ENCODE data around the gene SSH2. TPM values are rescaled to one million over a fixed set of nuclear protein-coding genes. Genes with fewer than 3 reads are reported as not detected.

Gene SSH2
- total and polyA plus RNA-seq, 2 of the 13 experiments (the other 11 are each of a cell fraction or from before 2014, with no cell fraction given), result 6.0 to 6.4 TPM

DNA sequence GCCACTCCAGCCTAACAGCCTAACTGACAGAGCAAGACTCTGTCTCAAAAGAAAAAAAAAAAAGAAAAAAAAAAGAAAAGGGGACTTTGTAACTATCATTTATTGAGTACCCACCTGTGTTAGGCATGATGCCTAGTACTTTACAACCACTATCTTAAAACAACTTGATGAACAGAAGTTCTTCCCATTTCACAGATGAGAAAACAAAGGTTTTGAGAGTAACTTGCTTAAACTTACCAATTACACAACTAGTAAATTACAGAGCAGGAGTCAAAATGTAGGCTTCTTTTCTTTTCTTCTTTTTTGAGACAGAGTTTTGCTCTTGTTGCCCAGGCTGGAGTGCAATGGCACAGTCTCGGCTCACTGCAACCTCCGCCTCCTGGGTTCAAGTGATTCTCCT is 210.6 kb downstream of the SSH2 start:
- no peak overlapping the region for H3K9ac ChIP-seq (ENCODE audit: insufficient read depth, low read depth, low read length)
- H4K20me1 ChIP-seq (ENCODE audit: insufficient read depth, low read length), result no peaks in the 10 kb centered on the region
- POLR2A ChIA-PET, result no interaction called here
- in situ Hi-C loops (cut with HindIII; ENCODE audit: extremely low pct_ligation_motif_present, low pct_unique_long_range_greater_than_20kb) (no loop called here), intact Hi-C loops (cut with micrococcal nuclease; ENCODE audit: unreplicated experiment) (no loop called here)
- H3K27ac ChIP-seq (ENCODE audit: extremely low read length, insufficient read depth, low read length), result no peak overlapping the region
- TF ChIP-seq ZNF629 (CRISPR knock-in tag; conservative IDR thresholded peaks at IDR 0.05), result peak; percentile 44; the same call in 1 of the 2 replicates
- TF ChIP-seq ZNF780A (CRISPR knock-in tag; IDR thresholded peaks at IDR 0.05), result no peak
- no peak for DNase-seq (ENCODE audit: low spot score)
- CTCF ChIA-PET (ENCODE audit: low intra/inter-chr PET ratio, low total read pairs), result no interaction called here
- ATAC-seq, result no peak
- no peaks in the 10 kb centered on the region; a peak in 1 of 5 replicates for H3K27me3 ChIP-seq (ENCODE audit: control insufficient read depth in 1 of 2, insufficient read depth in 2 of 2, low read length in 2 of 2)
- no peak overlapping the region for H3K4me3 ChIP-seq (replicated peaks in 1 of 3; ENCODE audit: insufficient read depth in 1 of 3, low read depth in 2 of 3, low read length in 3 of 3)
- no TSS peak for BruUV-seq (replicated peaks)
- H3K9me3 ChIP-seq (ENCODE audit: low read length), result no peaks in the 10 kb centered on the region
- no peaks in the 10 kb centered on the region for H3K36me3 ChIP-seq (replicated peaks in 1 of 2; ENCODE audit: control insufficient read depth in 1 of 2, insufficient read depth in 2 of 2, low read length in 2 of 2)
- WGBS (ENCODE audit: low lambda C conversion rate), result 93% methylated on average over 2 of the region's 2 CpGs
- no peak overlapping the region for H2AFZ ChIP-seq (ENCODE audit: low read length)
- no peak overlapping the region for H3K4me2 ChIP-seq (ENCODE audit: low read depth, low read length)
- H3K4me1 ChIP-seq (ENCODE audit: insufficient read depth, low read length), result peaks cover 13% of the 10 kb centered on the region
- no peak for FAIRE-seq
- no peaks in the 10 kb centered on the region for H3K79me2 ChIP-seq (ENCODE audit: insufficient read depth, low read length)

DNA sequence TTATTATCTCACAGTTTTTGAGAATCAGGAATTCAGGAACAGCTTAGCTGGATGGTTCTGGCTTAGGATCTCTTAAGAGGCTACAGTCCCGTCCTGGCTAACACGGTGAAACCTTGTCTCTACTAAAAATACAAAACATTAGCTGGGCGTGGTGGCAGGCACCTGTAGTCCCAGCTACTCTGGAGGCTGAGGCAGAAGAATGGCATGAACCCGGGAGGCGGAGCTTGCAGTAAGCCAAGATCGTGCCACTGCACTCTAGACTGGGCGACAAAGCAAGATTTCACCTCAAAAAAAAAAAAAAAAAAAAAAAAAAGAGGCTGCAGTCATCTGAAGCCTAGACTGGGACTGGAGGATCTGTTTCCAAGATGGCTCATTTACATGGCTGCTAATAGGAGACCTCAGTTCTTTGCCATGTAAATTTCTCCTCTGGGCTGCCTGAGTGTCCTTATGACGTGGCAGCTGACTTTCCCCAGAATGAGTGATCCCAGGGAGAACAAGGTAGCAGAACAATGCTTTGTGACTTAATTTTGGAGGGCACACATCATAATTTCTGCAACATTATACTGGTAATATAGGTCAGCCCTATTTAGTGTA is 211.5 kb downstream of the SSH2 start:
- Histone ChIP-seq H3K27me3 (ENCODE audit: control insufficient read depth in 1 of 2, insufficient read depth in 2 of 2, low read length in 2 of 2) (no peaks in the 10 kb centered on the region; a peak in 1 of 5 replicates), H3K4me3 (replicated peaks in 1 of 3; ENCODE audit: insufficient read depth in 1 of 3, low read depth in 2 of 3, low read length in 3 of 3) (no peak overlapping the region), H3K4me2 (ENCODE audit: low read depth, low read length) (no peak overlapping the region), H3K9ac (ENCODE audit: insufficient read depth, low read depth, low read length) (no peak overlapping the region), H3K79me2 (ENCODE audit: insufficient read depth, low read length) (no peaks in the 10 kb centered on the region), H3K27ac (ENCODE audit: extremely low read length, insufficient read depth, low read length) (no peak overlapping the region), H3K36me3 (replicated peaks in 1 of 2; ENCODE audit: control insufficient read depth in 1 of 2, insufficient read depth in 2 of 2, low read length in 2 of 2) (no peaks in the 10 kb centered on the region), H3K4me1 (ENCODE audit: insufficient read depth, low read length) (peaks cover 13% of the 10 kb centered on the region), H4K20me1 (ENCODE audit: insufficient read depth, low read length) (no peaks in the 10 kb centered on the region), H2AFZ (ENCODE audit: low read length) (no peak overlapping the region), H3K9me3 (ENCODE audit: low read length) (no peaks in the 10 kb centered on the region)
- POLR2A ChIA-PET, result no interaction called here
- CTCF ChIA-PET (ENCODE audit: low intra/inter-chr PET ratio, low total read pairs), result no interaction called here
- TF ChIP-seq ZNF441 (CRISPR knock-in tag; IDR thresholded peaks at IDR 0.05; ENCODE audit: borderline replicate concordance) (no peak), PHF21A (CRISPR knock-in tag; IDR thresholded peaks at IDR 0.05) (no peak), ZNF788 (CRISPR knock-in tag; IDR thresholded peaks at IDR 0.05; ENCODE audit: borderline replicate concordance) (no peak), JUND (CRISPR knock-in tag; IDR thresholded peaks at IDR 0.05) (no peak)
- TF ChIP-seq, protein P1, sequence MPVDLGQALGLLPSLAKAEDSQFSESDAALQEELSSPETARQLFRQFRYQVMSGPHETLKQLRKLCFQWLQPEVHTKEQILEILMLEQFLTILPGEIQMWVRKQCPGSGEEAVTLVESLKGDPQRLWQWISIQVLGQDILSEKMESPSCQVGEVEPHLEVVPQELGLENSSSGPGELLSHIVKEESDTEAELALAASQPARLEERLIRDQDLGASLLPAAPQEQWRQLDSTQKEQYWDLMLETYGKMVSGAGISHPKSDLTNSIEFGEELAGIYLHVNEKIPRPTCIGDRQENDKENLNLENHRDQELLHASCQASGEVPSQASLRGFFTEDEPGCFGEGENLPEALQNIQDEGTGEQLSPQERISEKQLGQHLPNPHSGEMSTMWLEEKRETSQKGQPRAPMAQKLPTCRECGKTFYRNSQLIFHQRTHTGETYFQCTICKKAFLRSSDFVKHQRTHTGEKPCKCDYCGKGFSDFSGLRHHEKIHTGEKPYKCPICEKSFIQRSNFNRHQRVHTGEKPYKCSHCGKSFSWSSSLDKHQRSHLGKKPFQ (CRISPR knock-in tag; IDR thresholded peaks at IDR 0.05; ENCODE audit: insufficient replicate concordance), result no peak
- WGBS (ENCODE audit: low lambda C conversion rate), result 90% methylated on average over 7 of the region's 8 CpGs
- FAIRE-seq, result no peak
- in situ Hi-C loops (cut with HindIII; ENCODE audit: extremely low pct_ligation_motif_present, low pct_unique_long_range_greater_than_20kb), result no loop called here
- no TSS peak for BruUV-seq (replicated peaks)
- no peak for ATAC-seq
- no peak for DNase-seq (ENCODE audit: low spot score)
- intact Hi-C loops (cut with micrococcal nuclease; ENCODE audit: unreplicated experiment), result no loop called here

All from HepG2 (cell line).